Heart right ventricle (tissue), 16 donors: ENCODE measurements around the gene TTLL12. TPM values are rescaled to one million over a fixed set of nuclear protein-coding genes. Genes with fewer than 3 reads are reported as not detected.

Source experiments
- ATAC-seq, 8 donors: fragments of 200-7000 bp; cut with Tn5 transposase; one replicate each; pipeline ENCODE4 v1.9.1; 2020; ENCODE audit warnings: mild to moderate bottlenecking in 8 of 8, moderate library complexity in 8 of 8, moderate number of reproducible peaks in 1 of 8
- DNase-seq, 2 donors: peaks; one replicate each; pipeline ENCODE4 v3.0.0-alpha.2; 2020
- H3K27ac ChIP-seq, 10 donors: fragments of 200-600 bp; sonication (generic) in 2 of 10; one replicate each; pipeline versions ENCODE4 v1.5.0 to v1.8.0; 2020 to 2022; ENCODE audit warnings: mild to moderate bottlenecking in 3 of 10
- H3K27me3 ChIP-seq, 7 donors: fragments of 200-600 bp; one replicate each; pipeline ENCODE4 v1.8.0; 2021 to 2022; ENCODE audit warnings: mild to moderate bottlenecking in 2 of 7
- H3K36me3 ChIP-seq, 9 donors: fragments of 200-600 bp; sonication (generic) in 1 of 9; one replicate each; pipeline versions ENCODE4 v1.5.0 to v1.8.0; 2020 to 2022; ENCODE audit warnings: mild to moderate bottlenecking in 2 of 9
- H3K4me1 ChIP-seq, 9 donors: fragments of 200-600 bp; sonication (generic) in 1 of 9; one replicate each; pipeline versions ENCODE4 v1.5.0 to v1.8.0; 2020 to 2022; ENCODE audit warnings: mild to moderate bottlenecking in 4 of 9
- H3K4me3 ChIP-seq, 10 donors: fragments of 200-600 bp; sonication (generic) in 2 of 10; one replicate each; pipeline versions ENCODE4 v1.5.0 to v1.8.0; 2020 to 2022; ENCODE audit warnings: mild to moderate bottlenecking in 7 of 10, moderate library complexity in 2 of 10
- H3K9me3 ChIP-seq, 11 donors: fragments of 200-600 bp in 10 of 11; sonication (generic) in 2 of 11; one replicate each; pipeline versions ENCODE4 v1.5.0 to v1.8.0; 2013 to 2022; ENCODE audit warnings: mild to moderate bottlenecking in 2 of 11, control low read depth in 1 of 11, moderate library complexity in 1 of 11
- WGBS, 2 donors: extraction: QIAGEN DNeasy Blood & Tissue Kit; methylation state at CpG; one replicate each; pipeline ENCODE4 v1.1.7; 2013; ENCODE audit warnings: inconsistent platforms in 1 of 2; 5-methylcytosine and 5-hydroxymethylcytosine counted together
- intact Hi-C, 10 donors: fragments of 100-400 bp; cut with DNase I; formaldehyde crosslinking; loops; one replicate each; pipeline versions ENCODE4 v1.11.1 to v1.14.2; 2022
- polyA plus RNA-seq, 2 donors: library from polyadenylated mRNA; stranded (reverse); fragments of 200-250 nt; gene quantifications; one replicate each; pipeline ENCODE4 v1.2.3, GENCODE V29; 2013
- total RNA-seq, 10 donors: library from RNA; stranded (reverse); fragmentation: NEBNext Ultra II Directional in 3 of 10; extraction: Animal tissue kit (Norgen Biotek cat#: 25700) in 3 of 10; gene quantifications; one replicate each; pipeline versions ENCODE4 v1.2.1 to v1.2.4, GENCODE V29; 2021 to 2023
- TF ChIP-seq, protein P1 (sequence below), 9 donors: fragments of 200-600 bp; sonication (generic) in 2 of 9; IDR thresholded peaks; one replicate each; pipeline versions ENCODE4 v1.5.0 to v1.8.0; 2021 to 2022; ENCODE audit warnings: antibody characterized with exemption in 9 of 9, mild to moderate bottlenecking in 5 of 9, moderate library complexity in 1 of 9
- donor health status: Arrhythmogenic right ventricular cardiomyopathy.
- donor health status: ischemic (EF 13 %, LVEDD 7.1; RV severe dilation, severe dysfunction).
- donor health status: healthy with polysubstance abuse.
- donor health status: DM: no; HTN: yes; CAD: no.
- donor health status: DM: no; HTN: no; CAD: no.
- donor health status: ischemic (EF 25% LVEDD 6.9; RV normal size, moderate dysfunction).
- donor health status: ischemic (EF 25% LVEDD 5.7; RV mildly dilated, moderate dysfunction).
- donor health status: healthy.
- donor health status: DM: yes; HTN: yes; CAD: no.
- donor health status: Ischemic cardiomyopathy.
- donor health status: ischemic (EF 35%, LVEDD 5.7; RV mildly dilated, moderate dysfunction).
- donor health status: nonischemic (EF 11% LVEDD 7.7; RV severe dilation, severe dysfunction).
- donor health status: DM: yes; HTN: yes; CAD: no.
- donor health status: PGD.
- donor health status: ischemic (EF 29% LVEDD 5.4; RV normal size, mild dysfunction).
- donor health status: nonischemic (EF 23%, LVEDD 6.1; RV moderate dilation, normal function).

The TTLL12 gene
- total and polyA plus RNA-seq, 12 donors: 8.0 to 18.9 (median 9.6) TPM

GRCh38 chr22:43188829-43189545 is 2.1 kb upstream of the TTLL12 start:
- 92% methylated on average over 5 of the region's 5 CpGs for WGBS, 2 donors
- DNase-seq: no peak
- TF ChIP-seq, protein P1, sequence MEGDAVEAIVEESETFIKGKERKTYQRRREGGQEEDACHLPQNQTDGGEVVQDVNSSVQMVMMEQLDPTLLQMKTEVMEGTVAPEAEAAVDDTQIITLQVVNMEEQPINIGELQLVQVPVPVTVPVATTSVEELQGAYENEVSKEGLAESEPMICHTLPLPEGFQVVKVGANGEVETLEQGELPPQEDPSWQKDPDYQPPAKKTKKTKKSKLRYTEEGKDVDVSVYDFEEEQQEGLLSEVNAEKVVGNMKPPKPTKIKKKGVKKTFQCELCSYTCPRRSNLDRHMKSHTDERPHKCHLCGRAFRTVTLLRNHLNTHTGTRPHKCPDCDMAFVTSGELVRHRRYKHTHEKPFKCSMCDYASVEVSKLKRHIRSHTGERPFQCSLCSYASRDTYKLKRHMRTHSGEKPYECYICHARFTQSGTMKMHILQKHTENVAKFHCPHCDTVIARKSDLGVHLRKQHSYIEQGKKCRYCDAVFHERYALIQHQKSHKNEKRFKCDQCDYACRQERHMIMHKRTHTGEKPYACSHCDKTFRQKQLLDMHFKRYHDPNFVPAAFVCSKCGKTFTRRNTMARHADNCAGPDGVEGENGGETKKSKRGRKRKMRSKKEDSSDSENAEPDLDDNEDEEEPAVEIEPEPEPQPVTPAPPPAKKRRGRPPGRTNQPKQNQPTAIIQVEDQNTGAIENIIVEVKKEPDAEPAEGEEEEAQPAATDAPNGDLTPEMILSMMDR (IDR thresholded peaks at IDR 0.05): no peak
- Histone ChIP-seq H3K27ac (no peak overlapping the region), H3K36me3 (no peaks in the 10 kb centered on the region), H3K4me3 (no peak overlapping the region), H3K27me3 (peaks cover 0 to 3% (median 0%) of the 10 kb centered on the region in 7 donors), H3K4me1 (peaks cover 2 to 30% (median 18%) of the 10 kb centered on the region in 9 donors), H3K9me3 (no peaks in the 10 kb centered on the region)
- no peak for ATAC-seq
- intact Hi-C loops: loop anchor here in 1 of 10 donors (5.0 kb wide), 1 partner anchor 33 kb away; no protein-coding TSS in a partner anchor

DNA sequence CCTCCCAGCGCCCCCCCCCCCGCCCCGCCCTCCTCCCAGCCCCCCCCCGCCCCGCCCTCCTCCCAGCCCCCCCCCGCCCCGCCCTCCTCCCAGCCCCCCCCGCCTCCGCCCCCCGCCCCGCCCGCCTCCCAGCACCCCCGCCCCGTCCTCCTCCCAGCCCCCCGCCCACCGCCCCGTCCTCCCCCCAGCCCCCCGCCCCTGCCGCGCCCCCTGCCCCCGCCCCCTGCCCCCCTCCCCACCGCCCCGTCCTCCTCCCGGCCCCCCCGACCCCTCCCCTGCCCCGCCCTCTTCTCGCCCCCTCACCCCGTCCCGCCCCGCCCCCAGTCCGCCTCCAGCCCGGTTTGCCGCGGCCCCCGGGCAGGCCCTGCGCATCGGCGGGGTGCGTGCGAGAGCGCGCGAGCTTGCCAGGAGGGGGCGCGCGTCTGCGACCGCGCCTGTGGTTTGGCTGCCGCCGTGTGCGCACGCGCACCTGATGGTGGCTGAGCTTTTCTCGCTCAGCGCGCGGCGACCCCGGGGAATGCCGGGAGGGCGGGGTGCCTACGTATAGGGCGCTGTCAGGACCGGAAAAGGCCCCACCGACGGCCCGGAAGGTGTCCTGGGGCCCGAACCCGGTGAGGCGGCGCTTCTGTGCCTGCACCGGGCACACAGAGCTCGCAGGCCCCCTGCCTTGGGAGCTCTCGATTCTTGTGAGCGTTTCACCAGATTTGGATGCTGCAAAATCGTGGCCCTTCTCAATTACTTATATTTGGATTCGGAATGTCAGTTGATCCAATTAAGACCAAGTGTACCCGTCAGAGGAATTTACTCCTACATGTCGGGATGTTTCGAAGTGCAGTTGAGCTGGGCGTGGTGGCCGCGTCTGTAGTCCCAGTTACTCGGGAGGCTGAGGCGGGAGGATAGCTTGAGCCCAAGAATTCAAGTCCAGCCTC is 501 bp upstream of the TTLL12 start:
- H3K9me3 ChIP-seq: no peaks in the 10 kb centered on the region
- H3K36me3 ChIP-seq: peaks cover 0 to 4% (median 0%) of the 10 kb centered on the region in 9 donors
- WGBS, 2 donors: 4 to 9% methylated on average over 36 to 61 of the region's 86 CpGs
- ATAC-seq: peak; percentile 93 to 96 (median 95)
- TF ChIP-seq, protein P1 (IDR thresholded peaks at IDR 0.05): peak; percentile 71 to 91 (median 76)
- intact Hi-C loops: loop anchor here in 1 of 10 donors (5.0 kb wide), 1 partner anchor 35 kb away; no protein-coding TSS in a partner anchor
- H3K4me3 ChIP-seq: peak overlapping the region; percentile 27 to 88 (median 61)
- no peaks in the 10 kb centered on the region for H3K27me3 ChIP-seq
- peak overlapping the region; percentile 70 to 97 (median 88) for H3K27ac ChIP-seq
- peaks cover 2 to 34% (median 18%) of the 10 kb centered on the region in 9 donors for H3K4me1 ChIP-seq
- DNase-seq: peak; percentile 93 to 98

GRCh38 chr22:43185860-43186261 is 1.1 kb downstream of the TTLL12 start:
- H3K27ac ChIP-seq: peak overlapping the region in 2 of 10 donors; percentile 69 to 89

More at GRCh38 chr22:43185860-43186261, 1.1 kb downstream of the TTLL12 start:
- no peaks in the 10 kb centered on the region for H3K9me3 ChIP-seq
- H3K27me3 ChIP-seq: no peaks in the 10 kb centered on the region
- 13 to 16% methylated on average over 12 of the region's 12 CpGs for WGBS, 2 donors
- TF ChIP-seq, protein P1 (IDR thresholded peaks at IDR 0.05): no peak
- H3K36me3 ChIP-seq: peaks cover 0 to 5% (median 0%) of the 10 kb centered on the region in 9 donors
- peak; percentile 35 to 62 for DNase-seq
- intact Hi-C loops: loop anchor here in 1 of 10 donors (5.0 kb wide), 1 partner anchor 36 kb away; no protein-coding TSS in a partner anchor
- peaks cover 2 to 34% (median 18%) of the 10 kb centered on the region in 9 donors for H3K4me1 ChIP-seq
- peak in 6 of 8 donors; percentile 6 to 47 (median 14) for ATAC-seq
- peak overlapping the region; percentile 58 to 88 (median 71) for H3K4me3 ChIP-seq
